NB4 (cell line): ENCODE data around the gene DDRGK1.

Experiments used
- POLR2A ChIP-seq: IDR thresholded peaks from 2 replicates; pipeline ENCODE4 v1.6.1; 2011; ENCODE audit warnings: mild to moderate bottlenecking; ENCODE audit not compliant: insufficient read length; ENCODE audit errors: extremely low read depth
- TF ChIP-seq, protein P1 (sequence below): IDR thresholded peaks from one replicate; pipeline ENCODE4 v1.5.1; 2012; ENCODE audit warnings: low read depth, low read length
- TF ChIP-seq, protein P2 (sequence below): IDR thresholded peaks from 2 replicates; pipeline ENCODE4 v1.6.1; 2011; ENCODE audit warnings: low read depth, low read length

- TF ChIP-seq, protein P1, sequence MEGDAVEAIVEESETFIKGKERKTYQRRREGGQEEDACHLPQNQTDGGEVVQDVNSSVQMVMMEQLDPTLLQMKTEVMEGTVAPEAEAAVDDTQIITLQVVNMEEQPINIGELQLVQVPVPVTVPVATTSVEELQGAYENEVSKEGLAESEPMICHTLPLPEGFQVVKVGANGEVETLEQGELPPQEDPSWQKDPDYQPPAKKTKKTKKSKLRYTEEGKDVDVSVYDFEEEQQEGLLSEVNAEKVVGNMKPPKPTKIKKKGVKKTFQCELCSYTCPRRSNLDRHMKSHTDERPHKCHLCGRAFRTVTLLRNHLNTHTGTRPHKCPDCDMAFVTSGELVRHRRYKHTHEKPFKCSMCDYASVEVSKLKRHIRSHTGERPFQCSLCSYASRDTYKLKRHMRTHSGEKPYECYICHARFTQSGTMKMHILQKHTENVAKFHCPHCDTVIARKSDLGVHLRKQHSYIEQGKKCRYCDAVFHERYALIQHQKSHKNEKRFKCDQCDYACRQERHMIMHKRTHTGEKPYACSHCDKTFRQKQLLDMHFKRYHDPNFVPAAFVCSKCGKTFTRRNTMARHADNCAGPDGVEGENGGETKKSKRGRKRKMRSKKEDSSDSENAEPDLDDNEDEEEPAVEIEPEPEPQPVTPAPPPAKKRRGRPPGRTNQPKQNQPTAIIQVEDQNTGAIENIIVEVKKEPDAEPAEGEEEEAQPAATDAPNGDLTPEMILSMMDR, result no peak
- TF ChIP-seq POLR2A, result no peak
- TF ChIP-seq, protein P2, sequence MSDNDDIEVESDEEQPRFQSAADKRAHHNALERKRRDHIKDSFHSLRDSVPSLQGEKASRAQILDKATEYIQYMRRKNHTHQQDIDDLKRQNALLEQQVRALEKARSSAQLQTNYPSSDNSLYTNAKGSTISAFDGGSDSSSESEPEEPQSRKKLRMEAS, result no peak
Observed at GRCh38 chr20:3195590-3196237, 8.8 kb downstream of the DDRGK1 start.
